HFFc6 (cell line): Measurements from ENCODE around the gene BCR. TPM values are rescaled to one million over a fixed set of nuclear protein-coding genes. Genes with fewer than 3 reads are reported as not detected.

ENCODE experiments used
- DNase-seq: peaks from one replicate; pipeline ENCODE4 v3.0.0-alpha.2; 2018
- H3K27ac Mint-ChIP-seq: 2 replicates; pipeline ENCODE4 v1.8.0; 2020; ENCODE audit warnings: mild to moderate bottlenecking, mixed read lengths
- H3K27me3 Mint-ChIP-seq: 2 replicates; pipeline ENCODE4 v1.8.0; 2021; ENCODE audit warnings: mild to moderate bottlenecking, moderate library complexity, mixed read lengths; ENCODE audit not compliant: insufficient read depth
- H3K36me3 Mint-ChIP-seq: 2 replicates; pipeline ENCODE4 v1.8.0; 2021; ENCODE audit warnings: low read depth, mixed read lengths
- H3K4me1 Mint-ChIP-seq: 2 replicates; pipeline ENCODE4 v1.8.0; 2020; ENCODE audit warnings: low read depth, mixed read lengths
- H3K4me3 Mint-ChIP-seq: 2 replicates; pipeline ENCODE4 v1.8.0; 2020; ENCODE audit warnings: mild to moderate bottlenecking, moderate library complexity, mixed read lengths
- H3K9me3 Mint-ChIP-seq: 2 replicates; pipeline ENCODE4 v1.8.0; 2020; ENCODE audit warnings: mild to moderate bottlenecking, mixed read lengths
- CTCF ChIP-seq: fragments of 200-600 bp; sonication (generic); IDR thresholded peaks from 2 replicates; pipeline ENCODE4 v1.5.0; 2021; ENCODE audit warnings: antibody characterized with exemption, mild to moderate bottlenecking
- total RNA-seq, 6 experiments: library from RNA; stranded (reverse); fragmentation: NEBNext Ultra II Directional; extraction: Animal tissue kit (Norgen Biotek cat#: 25700); gene quantifications; 2 replicates in 1 of 6; 3 replicates in 5 of 6; pipeline ENCODE4 v1.2.3, GENCODE V29; 2021

Gene BCR
- total RNA-seq, 6 experiments from 2014 or later: 28.0 to 41.3 (median 31.3) TPM

- H3K4me3 Mint-ChIP-seq: no peak overlapping the region
- H3K27ac Mint-ChIP-seq: no peak overlapping the region
- no peaks in the 10 kb centered on the region for H3K9me3 Mint-ChIP-seq
- no peaks in the 10 kb centered on the region for H3K36me3 Mint-ChIP-seq
- H3K27me3 Mint-ChIP-seq: peaks cover 35% of the 10 kb centered on the region
- no peak for DNase-seq
- no peak for TF ChIP-seq CTCF
- no peaks in the 10 kb centered on the region for H3K4me1 Mint-ChIP-seq
These were observed 171.0 kb downstream of the BCR start for GRCh38 chr22:23351321-23351720.

- Mint-ChIP-seq H3K9me3 (no peaks in the 10 kb centered on the region), H3K4me3 (no peak overlapping the region), H3K4me1 (no peaks in the 10 kb centered on the region), H3K27me3 (peaks cover 40% of the 10 kb centered on the region), H3K36me3 (no peaks in the 10 kb centered on the region), H3K27ac (no peak overlapping the region)
- no peak for DNase-seq
- no peak for TF ChIP-seq CTCF
These were observed 172.7 kb downstream of the BCR start for GRCh38 chr22:23353004-23353403.

- Mint-ChIP-seq H3K9me3 (no peaks in the 10 kb centered on the region), H3K4me1 (no peaks in the 10 kb centered on the region), H3K36me3 (no peaks in the 10 kb centered on the region), H3K27me3 (peaks cover 40% of the 10 kb centered on the region), H3K4me3 (no peak overlapping the region), H3K27ac (no peak overlapping the region)
- TF ChIP-seq CTCF: no peak
- no peak for DNase-seq
These were observed 173.4 kb downstream of the BCR start for GRCh38 chr22:23353696-23354095.

GRCh38 chr22:23356094-23356493 is 175.8 kb downstream of the BCR start:
- TF ChIP-seq CTCF: no peak
- no peak overlapping the region for H3K27ac Mint-ChIP-seq
- H3K4me1 Mint-ChIP-seq: no peaks in the 10 kb centered on the region
- H3K36me3 Mint-ChIP-seq: no peaks in the 10 kb centered on the region
- H3K4me3 Mint-ChIP-seq: no peak overlapping the region
- H3K27me3 Mint-ChIP-seq: peaks cover 34% of the 10 kb centered on the region
- no peak for DNase-seq
- H3K9me3 Mint-ChIP-seq: no peaks in the 10 kb centered on the region

GRCh38 chr22:23357053-23357452 is 176.7 kb downstream of the BCR start:
- peaks cover 28% of the 10 kb centered on the region for H3K27me3 Mint-ChIP-seq
- H3K36me3 Mint-ChIP-seq: no peaks in the 10 kb centered on the region
- DNase-seq: no peak
- no peak overlapping the region for H3K4me3 Mint-ChIP-seq
- no peak for TF ChIP-seq CTCF
- no peaks in the 10 kb centered on the region for H3K4me1 Mint-ChIP-seq
- no peaks in the 10 kb centered on the region for H3K9me3 Mint-ChIP-seq
- H3K27ac Mint-ChIP-seq: no peak overlapping the region

GRCh38 chr22:23359583-23360123 is 179.3 kb downstream of the BCR start:
- H3K27me3 Mint-ChIP-seq: peaks cover 30% of the 10 kb centered on the region
- no peak for TF ChIP-seq CTCF

More at GRCh38 chr22:23359583-23360123, 179.3 kb downstream of the BCR start:
- no peak for DNase-seq
- no peaks in the 10 kb centered on the region for H3K9me3 Mint-ChIP-seq
- H3K36me3 Mint-ChIP-seq: no peaks in the 10 kb centered on the region
- H3K27ac Mint-ChIP-seq: no peak overlapping the region
- no peaks in the 10 kb centered on the region for H3K4me1 Mint-ChIP-seq
- no peak overlapping the region for H3K4me3 Mint-ChIP-seq
